GM19240 (cell line): ENCODE results near the gene ABCD1.

Source experiments
- DNase-seq: peaks from one replicate; pipeline ENCODE4 v3.0.0; 2011; ENCODE audit warnings: low spot score; ENCODE audit not compliant: insufficient read length

ABCD1 gene

GRCh38 chrX:153791104-153791852 is 66.6 kb downstream of the ABCD1 start:
- no peak for DNase-seq

- no peak for DNase-seq
These were observed 67.7 kb downstream of the ABCD1 start for GRCh38 chrX:153792368-153792767.

GRCh38 chrX:153793291-153793690 is 68.6 kb downstream of the ABCD1 start:
- DNase-seq, result no peak
